Measurements from ENCODE around the gene KIF1C. TPM values are rescaled to one million over a fixed set of nuclear protein-coding genes. Genes with fewer than 3 reads are reported as not detected.

KIF1C gene
- total RNA-seq, 1 donor from 2014 or later: 22.1 TPM

DNA sequence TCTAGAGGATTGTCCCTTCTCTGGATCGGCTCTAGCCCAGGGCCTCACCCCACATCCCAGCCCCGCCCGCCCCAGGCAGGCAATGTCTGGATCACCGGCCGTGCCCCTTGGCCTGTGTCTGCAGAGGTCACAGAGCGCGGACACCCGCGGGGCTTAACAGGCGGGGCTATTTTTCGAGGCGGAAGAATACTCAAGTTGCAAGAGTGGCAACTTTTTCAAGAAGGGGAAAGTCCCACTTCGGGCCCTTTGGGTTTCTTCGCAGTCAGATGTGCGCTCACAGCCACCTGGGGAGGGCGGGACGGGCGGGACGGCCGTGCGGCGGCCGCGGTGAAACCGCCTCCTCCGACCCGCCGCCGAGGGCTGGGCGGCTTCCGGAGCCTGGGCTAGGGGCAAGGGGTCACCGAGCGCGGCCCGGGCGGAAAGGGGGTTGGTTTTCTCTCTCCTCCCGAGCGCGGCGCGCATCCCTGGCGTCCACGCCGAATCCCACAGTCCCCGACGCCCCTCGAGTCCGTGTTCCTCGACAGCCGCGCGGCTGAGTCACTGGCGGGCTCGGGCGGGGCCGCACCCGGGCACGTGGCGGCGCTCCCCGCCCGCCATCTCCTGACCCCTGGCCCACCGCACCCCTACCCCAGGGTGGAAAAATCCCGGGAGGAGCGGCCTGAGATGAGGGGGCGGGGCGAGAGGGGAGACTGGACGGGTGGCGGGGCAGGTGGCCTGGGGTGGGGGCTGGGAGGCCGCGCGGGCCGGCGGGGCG lies 48.3 kb upstream of the KIF1C start:
- DNase-seq (ENCODE audit: low spot score): peak; percentile 88
- no peak overlapping the region for H2AFZ ChIP-seq (replicated peaks)
- no peaks in the 10 kb centered on the region for H3K36me3 ChIP-seq
- H3K79me2 ChIP-seq (ENCODE audit: low read depth): peaks cover 45% of the 10 kb centered on the region
- H3K4me1 ChIP-seq: peaks cover 22% of the 10 kb centered on the region
- H3K4me2 ChIP-seq: peak overlapping the region; percentile 87
- peaks cover 33% of the 10 kb centered on the region for H4K20me1 ChIP-seq (ENCODE audit: low read depth)
- no peaks in the 10 kb centered on the region for H3K9me3 ChIP-seq (ENCODE audit: low read depth)
- H3K4me3 ChIP-seq: peak overlapping the region; percentile 77
- peaks cover 46% of the 10 kb centered on the region for H3K4me1 Mint-ChIP-seq
- H3F3A ChIP-seq (ENCODE audit: low read depth): peaks cover 75% of the 10 kb centered on the region
- peaks cover 12% of the 10 kb centered on the region for H3K27me3 Mint-ChIP-seq (ENCODE audit: insufficient read depth, low read depth)
- H3K27ac ChIP-seq: peak overlapping the region; percentile 85
- peaks cover 16% of the 10 kb centered on the region for H3K36me3 Mint-ChIP-seq
- no peaks in the 10 kb centered on the region for H3K27me3 ChIP-seq
- no peak for TF ChIP-seq EZH2phosphoT487 (IDR thresholded peaks at IDR 0.05)
- no peak for TF ChIP-seq EZH2 (IDR thresholded peaks at IDR 0.05)
- TF ChIP-seq, protein P1, sequence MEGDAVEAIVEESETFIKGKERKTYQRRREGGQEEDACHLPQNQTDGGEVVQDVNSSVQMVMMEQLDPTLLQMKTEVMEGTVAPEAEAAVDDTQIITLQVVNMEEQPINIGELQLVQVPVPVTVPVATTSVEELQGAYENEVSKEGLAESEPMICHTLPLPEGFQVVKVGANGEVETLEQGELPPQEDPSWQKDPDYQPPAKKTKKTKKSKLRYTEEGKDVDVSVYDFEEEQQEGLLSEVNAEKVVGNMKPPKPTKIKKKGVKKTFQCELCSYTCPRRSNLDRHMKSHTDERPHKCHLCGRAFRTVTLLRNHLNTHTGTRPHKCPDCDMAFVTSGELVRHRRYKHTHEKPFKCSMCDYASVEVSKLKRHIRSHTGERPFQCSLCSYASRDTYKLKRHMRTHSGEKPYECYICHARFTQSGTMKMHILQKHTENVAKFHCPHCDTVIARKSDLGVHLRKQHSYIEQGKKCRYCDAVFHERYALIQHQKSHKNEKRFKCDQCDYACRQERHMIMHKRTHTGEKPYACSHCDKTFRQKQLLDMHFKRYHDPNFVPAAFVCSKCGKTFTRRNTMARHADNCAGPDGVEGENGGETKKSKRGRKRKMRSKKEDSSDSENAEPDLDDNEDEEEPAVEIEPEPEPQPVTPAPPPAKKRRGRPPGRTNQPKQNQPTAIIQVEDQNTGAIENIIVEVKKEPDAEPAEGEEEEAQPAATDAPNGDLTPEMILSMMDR (IDR thresholded peaks at IDR 0.05): no peak
- no peaks in the 10 kb centered on the region for H3K9me3 Mint-ChIP-seq
- H3K9ac ChIP-seq: no peak overlapping the region
- H3K4me3 Mint-ChIP-seq: peak overlapping the region; percentile 93
- H3K27ac Mint-ChIP-seq: peak overlapping the region; percentile 72

DNA sequence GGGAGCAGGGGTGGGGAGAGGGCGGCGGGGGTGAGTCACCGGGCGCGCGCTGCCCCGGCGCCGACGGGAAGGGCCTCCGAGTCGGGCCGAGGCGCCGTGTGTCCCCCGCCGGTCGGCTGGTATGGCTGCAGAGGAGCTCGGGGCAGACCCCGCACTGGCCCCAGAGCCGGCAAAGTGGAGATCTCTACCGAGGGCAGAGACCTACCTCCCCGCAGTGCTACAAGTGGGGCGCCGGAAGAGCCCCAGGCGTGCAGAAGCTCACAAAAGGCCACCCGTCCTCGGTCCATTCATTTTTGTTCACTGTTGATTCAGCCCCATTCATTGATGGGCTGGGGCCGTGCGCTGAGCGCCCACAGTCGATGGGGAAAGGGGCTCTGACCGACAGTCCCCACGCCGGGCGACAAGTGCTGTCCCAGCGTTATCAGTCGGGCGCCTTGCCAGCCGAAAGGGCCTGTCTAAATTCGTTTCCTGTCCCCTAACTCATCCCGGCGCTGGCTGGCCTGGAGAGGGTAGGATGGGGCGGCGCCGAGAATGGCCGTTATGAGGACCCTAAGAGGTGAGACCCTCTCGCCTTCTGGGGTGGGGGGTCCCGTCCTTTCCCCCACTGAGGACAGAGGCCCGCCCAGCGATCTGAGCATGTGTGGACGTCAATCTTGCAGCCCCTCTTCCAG lies 47.5 kb upstream of the KIF1C start:
- Mint-ChIP-seq H3K36me3 (peaks cover 15% of the 10 kb centered on the region), H3K27me3 (ENCODE audit: insufficient read depth, low read depth) (peaks cover 11% of the 10 kb centered on the region), H3K27ac (peak overlapping the region; percentile 96), H3K4me1 (peaks cover 43% of the 10 kb centered on the region), H3K9me3 (no peaks in the 10 kb centered on the region), H3K4me3 (peak overlapping the region; percentile 85)
- Histone ChIP-seq H3K4me1 (peaks cover 22% of the 10 kb centered on the region), H3K36me3 (no peaks in the 10 kb centered on the region), H3K9ac (no peak overlapping the region), H3K4me3 (peak overlapping the region; percentile 77), H3K4me2 (peak overlapping the region; percentile 87), H3K9me3 (ENCODE audit: low read depth) (no peaks in the 10 kb centered on the region), H3K27me3 (no peaks in the 10 kb centered on the region), H2AFZ (replicated peaks) (no peak overlapping the region), H3K27ac (peak overlapping the region; percentile 85), H4K20me1 (ENCODE audit: low read depth) (peaks cover 26% of the 10 kb centered on the region), H3K79me2 (ENCODE audit: low read depth) (peaks cover 38% of the 10 kb centered on the region), H3F3A (ENCODE audit: low read depth) (peaks cover 67% of the 10 kb centered on the region)
- no peak for TF ChIP-seq EZH2phosphoT487 (IDR thresholded peaks at IDR 0.05)
- TF ChIP-seq EZH2 (IDR thresholded peaks at IDR 0.05): no peak
- TF ChIP-seq, protein P1 (IDR thresholded peaks at IDR 0.05): no peak
- peak; percentile 72 for DNase-seq (ENCODE audit: low spot score)

DNA sequence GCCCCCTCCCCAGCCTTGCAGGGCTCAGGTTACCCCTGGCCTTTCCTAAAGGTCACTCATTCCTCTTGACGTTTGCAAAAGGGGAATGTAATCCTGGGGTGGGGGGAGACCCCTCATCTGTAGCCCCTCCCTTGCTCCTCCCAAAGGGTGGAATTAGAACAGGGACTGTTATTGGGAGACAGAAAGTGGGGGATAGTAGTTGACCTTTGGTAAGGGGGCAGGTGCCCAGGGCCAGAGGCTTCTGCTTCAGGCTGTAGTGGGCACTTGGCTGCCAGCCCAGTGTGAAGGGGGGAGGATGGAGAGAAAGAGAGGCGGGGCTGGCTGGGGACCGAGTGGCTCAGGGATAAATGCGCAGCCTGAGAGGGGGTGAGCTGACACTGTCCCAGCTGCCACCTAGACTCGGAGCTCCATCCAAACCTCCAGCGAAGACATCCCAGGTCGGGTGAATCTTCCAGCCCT lies 47.0 kb upstream of the KIF1C start, which contains the start of gene ENO3:
Gene ENO3 (plus strand): TSS at position 374 of the 459 bp plus-strand sequence. CDS start 711 bp downstream, outside the sequence.
- H3K27ac ChIP-seq: peak within 1 kb of the TSS; percentile 85
- H3K27me3 Mint-ChIP-seq (ENCODE audit: insufficient read depth, low read depth): peaks cover 11% of the 10 kb centered on the region
- H3K9ac ChIP-seq: no peak within 1 kb of the TSS
- H3F3A ChIP-seq (ENCODE audit: low read depth): peaks cover 62% of the 10 kb centered on the region
- H3K4me2 ChIP-seq: peak within 1 kb of the TSS; percentile 87
- DNase-seq (ENCODE audit: low spot score): peak; percentile 78
- H3K4me1 Mint-ChIP-seq: peaks cover 38% of the 10 kb centered on the region
- H3K36me3 Mint-ChIP-seq: peaks cover 9% of the 10 kb centered on the region
- H3K4me3 Mint-ChIP-seq: peak within 1 kb of the TSS; percentile 85
- TF ChIP-seq EZH2phosphoT487 (IDR thresholded peaks at IDR 0.05) (no peak), EZH2 (IDR thresholded peaks at IDR 0.05) (no peak)
- TF ChIP-seq, protein P1 (IDR thresholded peaks at IDR 0.05): no peak
- H3K27ac Mint-ChIP-seq: peak within 1 kb of the TSS; percentile 96
- H3K9me3 ChIP-seq (ENCODE audit: low read depth): no peaks in the 10 kb centered on the region
- no peaks in the 10 kb centered on the region for H3K27me3 ChIP-seq
- H4K20me1 ChIP-seq (ENCODE audit: low read depth): peaks cover 21% of the 10 kb centered on the region
- peaks cover 32% of the 10 kb centered on the region for H3K79me2 ChIP-seq (ENCODE audit: low read depth)
- peak within 1 kb of the TSS; percentile 77 for H3K4me3 ChIP-seq
- peaks cover 22% of the 10 kb centered on the region for H3K4me1 ChIP-seq
- H2AFZ ChIP-seq (replicated peaks): no peak within 1 kb of the TSS
- no peaks in the 10 kb centered on the region for H3K36me3 ChIP-seq
- no peaks in the 10 kb centered on the region for H3K9me3 Mint-ChIP-seq

Data from neural progenitor cell (in vitro differentiated cells).